HCT116 (cell line): ENCODE measurements around the gene TLCD5. TPM values are rescaled to one million over a fixed set of nuclear protein-coding genes. Genes with fewer than 3 reads are reported as not detected.

Experiments
- ATAC-seq: fragments of 200-7000 bp; cut with Tn5 transposase; 2 replicates; pipeline ENCODE4 v1.9.1; 2020; ENCODE audit warnings: mild to moderate bottlenecking, moderate library complexity
- BruUV-seq: library from RNA; stranded (reverse); fragments of 400-500 nt; replicated peaks from 2 replicates; lab custom pipeline; 2021; lab: Mats Ljungman, UMichigan
- CTCF ChIA-PET: fragments of 300-600 bp; sonication (Branson Sonifier 250); formaldehyde crosslinking; loops from one replicate; lab custom pipeline; 2021; ENCODE audit warnings: antibody characterized with exemption; lab: Charles Lee
- POLR2A ChIA-PET: fragments of 300-600, 350-600 bp; sonication (Branson Sonifier 250); formaldehyde crosslinking; loops from one replicate; lab custom pipeline; 2021; ENCODE audit warnings: antibody characterized with exemption; lab: Charles Lee
- RAD21 ChIA-PET, 2 experiments: fragments of 300-600 bp; sonication (Branson Sonifier 250); formaldehyde crosslinking; loops; one replicate each; lab custom pipeline; 2023; ENCODE audit warnings: low total read pairs in 2 of 2; ENCODE audit not compliant: uncharacterized antibody in 2 of 2, unreplicated experiment in 2 of 2, low non-redundant PET in 1 of 2; lab: Charles Lee
- DNase-seq: peaks from one replicate; pipeline ENCODE4 v3.0.0-alpha.2; 2010; ENCODE audit warnings: low read depth, low spot score
- H2AFZ ChIP-seq: fragments of 200-600 bp; shearing (Covaris generic), sonication (generic); 2 replicates; pipeline ENCODE4 v1.6.1; 2017; ENCODE audit warnings: low read depth, mixed run types, mixed read lengths, antibody characterized with exemption, low read length; ENCODE audit not compliant: poor library complexity, severe bottlenecking
- H3K27ac ChIP-seq: 2 replicates; pipeline ENCODE4 v1.5.1; 2012; ENCODE audit warnings: low read depth, low read length
- H3K27me3 ChIP-seq: fragments of 200-600 bp; sonication (generic); 2 replicates; pipeline ENCODE4 v1.6.1; 2016; ENCODE audit warnings: mixed run types, low read length, mixed read lengths; ENCODE audit not compliant: insufficient read depth
- H3K36me3 ChIP-seq, 2 experiments: fragments of 200-500 bp in 1 of 2; fragments of 200-600 bp in 1 of 2; sonication (Bioruptor generic) in 1 of 2; sonication (generic) in 1 of 2; 2 replicates each; pipeline versions ENCODE4 v1.5.1 to v1.6.1; 2014 to 2016; ENCODE audit warnings: low read length in 2 of 2, inconsistent platforms in 1 of 2, mixed read lengths in 1 of 2, mixed run types in 1 of 2; ENCODE audit not compliant: insufficient read depth in 2 of 2, control insufficient read depth in 1 of 2
- H3K4me1 ChIP-seq, 2 experiments: fragments of 200-600 bp in 1 of 2; sonication (generic) in 1 of 2; 2 replicates each; pipeline versions ENCODE4 v1.5.1 to v1.6.1; 2012 to 2017; ENCODE audit warnings: low read length in 2 of 2, inconsistent platforms in 1 of 2, mild to moderate bottlenecking in 1 of 2, mixed read lengths in 1 of 2, mixed run types in 1 of 2, moderate library complexity in 1 of 2; ENCODE audit not compliant: insufficient read depth in 2 of 2, control insufficient read depth in 1 of 2
- H3K4me2 ChIP-seq: fragments of 200-600 bp; sonication (generic); 2 replicates; pipeline ENCODE4 v1.6.1; 2017; ENCODE audit warnings: mixed run types, low read length, mixed read lengths
- H3K4me3 ChIP-seq, 2 experiments: fragments of 200-600 bp in 1 of 2; sonication (generic) in 1 of 2; replicated peaks in 1 of 2; 2 replicates each; pipeline ENCODE4 v1.5.1; 2011 to 2016; ENCODE audit warnings: low read length in 2 of 2, control low read depth in 1 of 2, low read depth in 1 of 2, mild to moderate bottlenecking in 1 of 2, mixed read lengths in 1 of 2, mixed run types in 1 of 2
- H3K79me2 ChIP-seq: fragments of 200-600 bp; sonication (generic); 2 replicates; pipeline ENCODE4 v1.6.1; 2017; ENCODE audit warnings: mild to moderate bottlenecking, mixed run types, low read length, moderate library complexity, mixed read lengths; ENCODE audit not compliant: insufficient read depth
- H3K9ac ChIP-seq: fragments of 200-600 bp; sonication (generic); 2 replicates; pipeline ENCODE4 v1.6.1; 2016; ENCODE audit warnings: low read length, mixed read lengths
- H3K9me2 ChIP-seq: fragments of 200-600 bp; sonication (generic), shearing (Covaris generic); 2 replicates; pipeline ENCODE4 v1.6.1; 2017; ENCODE audit warnings: mixed run types, mild to moderate bottlenecking, moderate library complexity; ENCODE audit not compliant: insufficient read depth
- H3K9me3 ChIP-seq, 2 experiments: fragments of 200-500 bp in 1 of 2; fragments of 200-600 bp in 1 of 2; sonication (Bioruptor generic) in 1 of 2; sonication (generic) in 1 of 2; 2 replicates each; pipeline ENCODE4 v1.6.1; 2014 to 2017; ENCODE audit warnings: low read length in 2 of 2, mixed read lengths in 2 of 2, inconsistent platforms in 1 of 2, low read depth in 1 of 2, mild to moderate bottlenecking in 1 of 2, mixed run types in 1 of 2, moderate library complexity in 1 of 2; ENCODE audit not compliant: control insufficient read depth in 1 of 2, insufficient read depth in 1 of 2
- H4K20me1 ChIP-seq: fragments of 200-600 bp; sonication (generic), shearing (Covaris generic); 2 replicates; pipeline ENCODE4 v1.6.1; 2017; ENCODE audit warnings: mixed run types, mild to moderate bottlenecking, moderate library complexity; ENCODE audit not compliant: insufficient read depth
- ATF3 ChIP-seq: IDR thresholded peaks from 2 replicates; pipeline ENCODE4 v1.6.1; 2012
- CBX3 ChIP-seq: IDR thresholded peaks from 2 replicates; pipeline ENCODE4 v1.6.1; 2012; ENCODE audit warnings: low read depth
- EGR1 ChIP-seq: IDR thresholded peaks from 2 replicates; pipeline ENCODE4 v1.6.1; 2012; ENCODE audit warnings: low read depth
- ELF1 ChIP-seq: IDR thresholded peaks from 2 replicates; pipeline ENCODE4 v1.6.1; 2012; ENCODE audit warnings: low read depth, borderline replicate concordance
- EZH2 ChIP-seq: fragments of 200-600 bp; sonication (generic); IDR thresholded peaks from 2 replicates; pipeline ENCODE4 v1.6.1; 2017; ENCODE audit warnings: antibody characterized with exemption, mixed run types
- EZH2phosphoT487 ChIP-seq: fragments of 200-600 bp; IDR thresholded peaks from 2 replicates; pipeline ENCODE4 v1.6.1; 2018; ENCODE audit warnings: antibody characterized with exemption, borderline replicate concordance
- FOSL1 ChIP-seq: IDR thresholded peaks from 2 replicates; pipeline ENCODE4 v1.6.1; 2012; ENCODE audit warnings: low read depth
- JUND ChIP-seq: IDR thresholded peaks from 2 replicates; pipeline ENCODE4 v1.6.1; 2012
- MAX ChIP-seq: IDR thresholded peaks from 2 replicates; pipeline ENCODE4 v1.6.1; 2012
- POLR2AphosphoS5 ChIP-seq: IDR thresholded peaks from 2 replicates; pipeline ENCODE4 v1.6.1; 2011; ENCODE audit warnings: mild to moderate bottlenecking, low read depth, low read length, moderate library complexity
- REST ChIP-seq: IDR thresholded peaks from 2 replicates; pipeline ENCODE4 v1.6.1; 2012; ENCODE audit warnings: low read depth
- SIN3A ChIP-seq: IDR thresholded peaks from 2 replicates; pipeline ENCODE4 v1.6.1; 2012; ENCODE audit warnings: low read depth
- SRF ChIP-seq: IDR thresholded peaks from 2 replicates; pipeline ENCODE4 v1.6.1; 2012; ENCODE audit warnings: low read depth
- ZFX ChIP-seq: fragments of 450-650 bp; IDR thresholded peaks from 2 replicates; pipeline ENCODE4 v1.6.1; 2017
- intact Hi-C: fragments of 100-400 bp; cut with micrococcal nuclease; formaldehyde crosslinking; loops from 2 replicates; pipeline ENCODE4 v1.10.0; 2022
- total RNA-seq: library from RNA; stranded (reverse); gene quantifications from one replicate; pipeline ENCODE4 v1.2.1, GENCODE V29; 2021; ENCODE audit not compliant: unreplicated experiment

Gene TLCD5
- total RNA-seq, 1 experiment from 2014 or later = 9.1 TPM

DNA sequence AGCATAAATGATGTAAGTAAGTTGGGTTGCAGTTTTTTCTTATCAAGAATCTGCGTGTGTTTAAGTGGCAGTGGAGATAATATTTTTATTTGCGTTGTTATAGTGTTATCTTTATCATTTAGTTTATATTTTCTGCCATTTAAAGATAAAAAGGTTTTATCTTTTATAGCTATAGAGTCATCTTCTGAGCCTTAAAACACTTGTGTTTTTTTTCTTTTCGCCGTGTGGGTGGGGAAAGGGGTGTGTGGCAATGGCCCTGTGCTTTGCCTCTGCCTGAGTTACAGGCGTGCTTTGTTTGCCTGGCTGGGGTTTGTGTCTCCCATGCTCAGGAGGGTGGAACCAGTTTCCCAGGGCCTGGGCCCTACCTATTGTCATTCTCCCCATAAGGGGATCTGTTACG, 27.3 kb downstream of the TLCD5 start:
- POLR2A ChIA-PET = no interaction called here
- Histone ChIP-seq H3K9me3 (no peaks in the 10 kb centered on the region), H4K20me1 (0 out of 2 replicates have a peak, but pooled peaks cover 4% of the 10 kb centered on the region), H3K9me2 (no peaks in the 10 kb centered on the region), H3K4me1 (peaks cover 41 to 57% of the 10 kb centered on the region in 2 experiments), H2AFZ (no peak overlapping the region), H3K27ac (no peak overlapping the region), H3K9ac (no peak overlapping the region), H3K4me2 (no peak overlapping the region; the same call in 1 of the 2 replicates), H3K27me3 (no peaks in the 10 kb centered on the region), H3K4me3 (no peak overlapping the region), H3K79me2 (peaks cover 90% of the 10 kb centered on the region), H3K36me3 (no peaks in the 10 kb centered on the region; a peak in 1 of 4 replicates)
- ATAC-seq (no peak), DNase-seq (no peak)
- no peak for TF ChIP-seq FOSL1
- no peak for TF ChIP-seq ELF1
- TF ChIP-seq MAX = no peak
- no peak for TF ChIP-seq ATF3
- no peak for TF ChIP-seq EZH2phosphoT487
- TF ChIP-seq SIN3A = no peak
- no peak for TF ChIP-seq CBX3
- no peak for TF ChIP-seq EGR1
- TF ChIP-seq POLR2AphosphoS5 = no peak
- TF ChIP-seq SRF = no peak
- no peak for TF ChIP-seq JUND
- no peak for TF ChIP-seq REST
- TF ChIP-seq ZFX = no peak
- no peak for TF ChIP-seq EZH2
- CTCF ChIA-PET = no interaction called here
- RAD21 ChIA-PET = no interaction called here
- no TSS peak for BruUV-seq
- intact Hi-C loops = no loop called here
